NCI-H2171 (cell line): ENCODE measurements around the gene PIP5K1C.
A peak's percentile ranks its signal among the peaks of the same experiment; 100 is the strongest.

Experiments
- DNase-seq: peaks from one replicate; lab custom pipeline; 2025; lab: John Stamatoyannopoulos, UW

The PIP5K1C gene, protein sequence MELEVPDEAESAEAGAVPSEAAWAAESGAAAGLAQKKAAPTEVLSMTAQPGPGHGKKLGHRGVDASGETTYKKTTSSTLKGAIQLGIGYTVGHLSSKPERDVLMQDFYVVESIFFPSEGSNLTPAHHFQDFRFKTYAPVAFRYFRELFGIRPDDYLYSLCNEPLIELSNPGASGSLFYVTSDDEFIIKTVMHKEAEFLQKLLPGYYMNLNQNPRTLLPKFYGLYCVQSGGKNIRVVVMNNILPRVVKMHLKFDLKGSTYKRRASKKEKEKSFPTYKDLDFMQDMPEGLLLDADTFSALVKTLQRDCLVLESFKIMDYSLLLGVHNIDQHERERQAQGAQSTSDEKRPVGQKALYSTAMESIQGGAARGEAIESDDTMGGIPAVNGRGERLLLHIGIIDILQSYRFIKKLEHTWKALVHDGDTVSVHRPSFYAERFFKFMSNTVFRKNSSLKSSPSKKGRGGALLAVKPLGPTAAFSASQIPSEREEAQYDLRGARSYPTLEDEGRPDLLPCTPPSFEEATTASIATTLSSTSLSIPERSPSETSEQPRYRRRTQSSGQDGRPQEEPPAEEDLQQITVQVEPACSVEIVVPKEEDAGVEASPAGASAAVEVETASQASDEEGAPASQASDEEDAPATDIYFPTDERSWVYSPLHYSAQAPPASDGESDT

DNA sequence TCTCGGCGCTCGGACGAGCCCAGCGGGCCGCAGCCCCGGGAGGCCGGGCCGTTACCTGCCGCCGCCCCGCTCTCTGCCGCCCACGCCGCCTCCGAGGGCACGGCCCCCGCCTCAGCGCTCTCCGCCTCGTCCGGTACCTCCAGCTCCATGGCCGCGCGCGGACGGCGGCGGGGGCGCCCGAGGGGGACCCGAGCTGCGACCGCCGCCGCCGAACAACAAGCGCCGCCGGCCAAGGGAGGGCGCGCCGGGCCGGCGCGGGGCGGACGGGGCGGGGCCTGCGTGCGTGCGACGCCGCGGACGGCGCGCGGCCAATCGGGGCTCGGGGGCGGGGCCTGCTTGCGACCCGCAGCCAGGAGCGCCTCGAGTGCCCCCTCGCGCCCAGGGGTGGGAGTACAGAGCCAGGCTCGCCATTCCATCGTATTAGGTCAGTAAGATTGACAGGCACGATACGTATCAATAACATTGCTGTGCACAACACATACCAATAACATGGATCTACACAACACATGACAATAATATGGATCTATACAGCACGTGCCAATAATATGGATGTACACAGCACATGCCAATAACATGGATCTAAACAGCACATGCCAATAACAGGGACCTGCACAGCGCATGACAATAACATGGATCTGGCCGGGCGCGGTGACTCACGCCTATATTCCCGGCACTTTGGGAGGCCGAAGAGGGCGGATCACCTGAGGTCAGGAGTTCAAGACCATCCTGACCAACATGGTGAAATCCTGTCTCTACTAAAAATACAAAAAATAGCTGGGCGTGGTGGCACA is at the start of gene PIP5K1C:
Gene PIP5K1C, minus strand, starts transcription at position 227 of the 791 bp plus-strand sequence. Its CDS starts 78 bp downstream, at position 149.
- peak; percentile 90 for DNase-seq

GRCh38 chr19:3748965-3749364 is 48.7 kb upstream of the PIP5K1C start:
- DNase-seq, result no peak

GRCh38 chr19:3746371-3747056 is 46.2 kb upstream of the PIP5K1C start:
- DNase-seq, result no peak

DNA sequence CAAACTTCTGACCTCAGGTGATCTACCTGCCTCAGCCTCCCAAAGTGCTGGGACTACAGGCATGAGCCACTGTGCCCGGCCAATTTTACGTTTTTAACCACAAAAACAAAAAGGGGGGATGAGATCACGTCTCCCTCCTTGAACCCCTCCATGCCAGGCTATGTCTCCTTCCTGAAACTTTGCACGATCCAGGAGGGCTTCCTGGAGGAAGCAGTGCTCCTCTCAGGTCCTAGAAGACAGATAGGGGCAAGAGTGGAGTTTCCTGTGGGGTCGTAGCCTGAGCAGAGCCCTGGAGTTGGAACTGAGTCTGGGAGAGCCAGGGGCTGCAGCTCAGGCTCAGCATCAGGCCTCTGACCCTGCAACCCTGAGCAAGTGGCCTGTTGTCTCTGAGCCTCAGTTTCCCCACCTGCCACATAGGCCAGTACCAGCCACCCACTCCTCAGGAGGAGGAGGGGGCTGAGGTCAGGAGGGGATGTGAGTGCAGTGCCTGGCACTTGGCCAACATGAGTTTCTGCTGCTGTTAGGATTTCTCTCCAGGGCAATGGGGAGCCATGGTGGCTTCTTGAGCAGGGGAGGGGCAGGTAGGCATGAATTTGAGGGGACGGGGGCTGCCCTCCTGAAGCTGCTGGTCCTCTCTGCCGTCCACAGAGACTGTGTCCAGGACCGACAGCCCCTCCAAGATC is 45.2 kb upstream of the PIP5K1C start:
- no peak for DNase-seq

- no peak for DNase-seq
Measured at GRCh38 chr19:3743486-3743885, 43.2 kb upstream of the PIP5K1C start.

DNA sequence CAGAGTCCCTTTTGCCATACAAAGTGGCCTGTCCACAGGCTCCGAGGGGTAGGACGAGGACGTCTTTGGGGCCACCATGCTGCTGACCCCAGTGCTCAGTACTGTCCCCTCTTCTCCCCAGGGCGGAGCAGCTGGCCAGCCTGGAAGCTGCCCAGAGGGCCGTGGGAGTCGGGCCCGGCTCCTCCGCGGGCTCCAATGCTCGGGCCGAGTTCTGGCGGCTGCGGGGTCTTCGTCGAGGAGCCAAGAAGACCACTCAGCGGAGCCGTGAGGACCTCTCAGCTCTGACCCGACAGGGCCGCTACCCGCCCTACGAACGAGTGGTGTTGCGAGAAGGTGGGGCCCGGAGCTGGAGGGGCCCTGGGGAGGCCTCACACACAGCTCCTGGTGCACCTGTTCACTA is 40.2 kb upstream of the PIP5K1C start:
- no peak for DNase-seq

DNA sequence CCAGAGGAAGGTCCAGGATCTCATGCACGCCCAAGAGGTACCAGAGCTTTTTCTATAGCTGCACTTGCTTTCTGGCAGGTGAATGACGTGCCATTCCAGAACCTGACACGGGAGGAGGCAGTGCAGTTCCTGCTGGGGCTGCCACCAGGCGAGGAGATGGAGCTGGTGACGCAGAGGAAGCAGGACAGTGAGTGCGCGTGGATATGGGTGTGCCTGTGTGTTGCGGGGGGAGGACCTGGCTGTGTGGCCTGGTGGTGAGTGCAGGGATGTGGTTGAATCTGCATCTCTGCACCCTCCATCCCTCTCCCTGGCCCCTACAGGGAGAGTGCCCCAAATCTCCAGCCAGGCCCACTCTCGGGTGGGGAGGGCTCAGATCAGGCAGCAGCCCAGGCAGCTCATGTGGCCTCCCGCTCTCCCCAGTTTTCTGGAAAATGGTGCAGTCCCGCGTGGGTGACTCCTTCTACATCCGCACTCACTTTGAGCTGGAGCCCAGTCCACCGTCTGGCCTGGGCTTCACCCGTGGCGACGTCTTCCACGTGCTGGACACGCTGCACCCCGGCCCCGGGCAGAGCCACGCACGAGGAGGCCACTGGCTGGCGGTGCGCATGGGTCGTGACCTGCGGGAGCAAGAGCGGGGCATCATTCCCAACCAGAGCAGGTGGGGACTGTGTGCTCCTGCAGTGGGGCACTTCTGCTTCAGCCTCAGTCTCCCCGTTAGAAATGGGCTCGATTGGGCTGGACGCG is 38.4 kb upstream of the PIP5K1C start:
- DNase-seq, result no peak

- no peak for DNase-seq
Measured at GRCh38 chr19:3737487-3738205, 37.4 kb upstream of the PIP5K1C start.

DNA sequence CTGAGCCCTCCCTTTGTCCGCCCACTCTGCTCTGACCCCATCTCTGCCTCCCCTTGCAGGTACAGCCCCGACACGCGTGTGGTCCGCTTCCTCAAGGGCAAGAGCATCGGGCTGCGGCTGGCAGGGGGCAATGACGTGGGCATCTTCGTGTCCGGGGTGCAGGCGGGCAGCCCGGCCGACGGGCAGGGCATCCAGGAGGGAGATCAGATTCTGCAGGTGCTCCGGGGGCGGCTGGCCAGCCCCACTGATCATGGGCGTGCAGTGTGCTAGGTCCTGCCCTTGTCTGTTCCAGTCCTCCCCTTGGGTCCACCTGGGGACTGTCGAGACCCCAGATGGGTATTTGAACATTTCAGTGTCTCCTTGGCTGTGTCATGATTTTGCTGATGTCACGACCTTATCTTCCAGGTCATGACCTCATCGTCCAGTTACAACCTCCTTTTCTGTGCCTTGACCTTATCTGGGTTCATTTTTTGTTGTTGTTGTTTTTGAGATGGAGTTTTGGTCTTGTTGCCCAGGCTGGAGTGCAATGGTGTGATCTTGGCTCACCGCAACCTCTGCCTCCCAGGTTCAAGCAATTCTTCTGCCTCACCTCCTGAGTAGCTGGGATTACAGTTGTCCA is 35.9 kb upstream of the PIP5K1C start:
- DNase-seq, result no peak

GRCh38 chr19:3734310-3734600 is 34.0 kb upstream of the PIP5K1C start:
- DNase-seq, result no peak

DNA sequence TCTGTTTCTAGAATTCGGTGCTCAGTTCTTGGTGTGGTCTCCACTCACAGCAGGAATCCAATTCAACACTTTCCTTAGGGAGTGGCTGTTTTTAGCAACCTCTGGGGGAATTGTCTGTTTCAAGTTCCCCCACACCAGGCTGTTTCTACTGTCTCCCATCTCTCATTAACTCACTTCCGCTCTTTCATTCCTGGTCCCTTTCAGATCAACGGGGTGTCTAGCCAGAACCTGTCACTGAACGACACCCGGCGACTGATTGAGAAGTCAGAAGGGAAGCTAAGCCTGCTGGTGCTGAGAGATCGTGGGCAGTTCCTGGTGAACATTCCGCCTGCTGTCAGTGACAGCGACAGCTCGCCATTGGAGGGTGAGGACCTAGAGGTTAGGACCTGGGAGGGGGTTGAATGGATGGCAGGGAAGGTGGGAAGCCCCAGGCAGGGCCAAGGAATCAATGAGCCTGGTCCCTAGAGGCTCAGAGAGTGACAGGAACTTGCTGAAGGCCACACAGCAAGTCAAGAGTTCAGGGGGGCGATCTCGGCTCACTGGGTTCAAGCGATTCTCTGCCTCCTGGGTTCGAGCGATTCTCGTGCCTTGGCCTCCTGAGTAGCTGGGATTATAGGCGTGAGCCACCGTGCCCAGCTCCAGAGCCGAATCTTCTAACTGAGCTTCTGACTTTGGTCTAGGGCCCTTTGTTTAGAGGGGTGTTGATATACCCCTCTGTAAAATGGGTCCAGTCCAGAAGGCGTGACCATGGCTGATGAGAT is 33.5 kb upstream of the PIP5K1C start:
- DNase-seq, result no peak

DNA sequence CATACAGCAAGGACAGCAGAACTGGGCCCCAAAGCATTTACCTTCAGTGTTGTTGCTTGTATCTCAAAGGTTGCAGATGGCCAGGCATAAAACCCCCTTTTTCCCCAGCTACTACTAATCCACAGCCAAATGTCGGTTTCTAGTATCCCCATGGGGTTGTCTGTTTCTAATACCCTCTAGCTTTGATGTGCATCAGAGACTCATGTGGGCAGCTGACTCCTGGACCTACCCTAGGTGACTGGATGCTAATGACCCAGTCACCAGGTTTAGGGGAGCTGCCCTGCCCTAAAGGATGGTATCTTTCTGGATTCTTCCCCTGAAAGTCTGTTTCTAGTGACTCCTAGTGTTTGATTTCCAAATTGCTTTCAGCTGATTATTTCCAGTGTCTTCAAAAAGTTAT is 31.8 kb upstream of the PIP5K1C start:
- DNase-seq, result no peak

DNA sequence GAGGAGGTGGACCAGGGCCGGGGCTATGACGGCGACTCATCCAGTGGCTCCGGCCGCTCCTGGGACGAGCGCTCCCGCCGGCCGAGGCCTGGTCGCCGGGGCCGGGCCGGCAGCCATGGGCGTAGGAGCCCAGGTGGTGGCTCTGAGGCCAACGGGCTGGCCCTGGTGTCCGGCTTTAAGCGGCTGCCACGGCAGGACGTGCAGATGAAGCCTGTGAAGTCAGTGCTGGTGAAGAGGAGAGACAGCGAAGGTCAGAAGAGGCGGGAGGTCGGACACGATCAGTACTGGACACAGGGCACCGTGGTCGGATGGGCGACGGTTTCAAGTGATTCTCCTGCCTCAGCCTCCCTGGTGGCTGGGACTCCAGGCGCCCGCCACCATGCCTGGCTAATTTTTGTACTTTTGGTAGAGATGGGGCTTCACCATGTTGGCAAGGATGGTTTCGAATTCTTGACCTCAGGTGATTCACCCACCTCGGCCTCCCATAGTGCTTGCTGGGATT is 30.2 kb upstream of the PIP5K1C start:
- no peak for DNase-seq

DNA sequence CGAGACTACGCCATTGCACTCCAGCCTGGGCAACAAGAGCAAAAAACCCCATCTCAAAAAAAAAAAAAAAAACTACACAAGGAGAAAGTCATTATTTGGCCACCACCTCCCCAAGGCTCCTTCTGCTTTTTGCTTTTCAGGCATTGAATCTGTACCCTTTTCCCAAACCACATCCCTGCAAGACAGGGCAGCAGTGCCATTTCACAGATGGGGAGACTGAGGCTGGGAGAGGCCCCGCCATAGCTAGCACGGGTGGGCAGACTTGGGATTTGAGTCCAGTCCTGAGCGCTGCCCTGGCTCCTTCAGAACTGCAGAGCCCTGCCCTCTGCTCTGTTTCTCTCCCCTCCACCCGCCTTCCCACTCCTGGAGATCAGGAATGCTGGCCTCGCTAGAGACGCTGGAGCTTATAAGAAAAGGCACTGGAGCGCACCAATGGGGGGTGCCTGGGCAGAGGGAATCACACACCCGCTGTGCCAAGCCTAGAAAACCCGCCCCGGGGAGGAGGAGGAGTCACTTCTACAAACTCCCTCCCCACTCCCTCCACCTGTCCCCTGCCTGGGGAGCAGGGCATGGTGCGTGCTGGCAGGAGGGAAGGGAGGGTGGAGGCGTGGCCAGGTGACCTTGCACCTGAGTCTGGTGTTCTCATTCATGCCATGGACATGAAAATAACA is 25.5 kb upstream of the PIP5K1C start:
- peak; percentile 92 for DNase-seq

DNA sequence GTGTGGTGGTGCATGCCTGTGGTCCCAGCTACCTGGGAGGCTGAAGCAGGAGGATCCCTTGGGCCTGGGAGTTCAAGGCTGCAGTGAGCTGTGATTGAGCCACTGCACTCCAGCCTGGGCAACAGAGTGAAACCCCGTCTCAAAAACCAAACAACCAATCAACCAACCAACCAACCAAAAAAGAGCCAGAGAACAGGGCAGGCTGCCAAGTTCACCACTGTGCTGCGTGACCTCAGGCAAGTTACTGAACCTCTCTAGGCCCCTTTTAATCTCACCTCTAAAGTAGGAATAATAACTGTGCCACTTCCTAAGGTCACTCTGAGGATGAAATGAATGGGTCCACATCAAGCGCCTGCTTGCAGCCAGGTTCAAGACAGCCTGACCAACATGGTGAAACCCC is 24.9 kb upstream of the PIP5K1C start:
- no peak for DNase-seq

- peak; percentile 97 for DNase-seq
Measured at GRCh38 chr19:3723883-3724282, 23.6 kb upstream of the PIP5K1C start.

DNA sequence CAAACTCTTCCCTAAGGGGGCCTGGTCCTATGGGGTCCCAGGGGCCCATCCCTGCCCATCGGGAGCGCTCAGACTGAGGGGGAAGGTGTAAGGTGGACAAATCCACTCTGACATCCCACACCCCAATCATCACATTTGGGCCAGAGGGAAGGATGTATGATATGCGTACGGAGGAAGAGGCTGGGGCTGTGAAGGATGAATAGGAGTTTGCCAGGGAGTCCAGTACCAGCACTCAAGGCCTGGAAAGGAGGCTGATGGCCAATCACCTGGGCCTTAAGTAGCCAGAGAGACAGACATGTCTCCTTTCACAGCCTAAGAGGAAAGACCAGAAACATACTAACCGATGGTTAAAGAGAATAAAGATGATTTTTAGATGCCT is 22.8 kb upstream of the PIP5K1C start:
- no peak for DNase-seq

DNA sequence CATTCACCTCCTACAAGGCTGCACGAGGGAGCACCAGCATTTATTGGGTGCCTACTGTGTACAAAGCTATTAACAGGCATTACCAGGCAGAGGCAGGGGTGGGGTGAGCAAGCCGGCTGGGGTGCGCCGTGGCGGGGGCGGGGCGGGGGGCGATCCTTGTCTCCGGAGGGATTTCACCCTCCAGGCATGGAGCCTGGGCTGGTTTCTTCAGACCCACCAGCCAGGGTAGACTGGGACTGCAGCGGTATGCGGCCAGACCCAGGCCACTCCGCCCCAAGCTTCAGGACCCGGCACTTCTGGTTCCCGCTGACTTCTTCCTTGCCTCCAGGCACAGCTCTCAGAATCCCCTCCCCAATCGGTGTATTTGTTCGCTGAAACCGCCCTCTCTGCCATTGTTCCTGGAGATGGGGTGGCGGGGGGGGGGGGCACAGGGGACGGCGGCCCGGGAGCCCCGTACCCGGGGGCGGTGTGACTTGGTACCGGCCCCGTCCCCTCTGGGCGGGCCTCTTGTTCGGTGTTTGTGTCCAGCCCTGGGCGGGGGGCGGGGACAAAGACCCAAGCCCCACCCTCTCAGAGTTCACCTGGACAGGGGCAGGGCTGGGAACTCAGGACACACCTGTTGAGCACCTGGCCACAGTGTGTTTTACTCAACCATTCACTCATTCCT is 22.3 kb upstream of the PIP5K1C start:
- DNase-seq, result no peak
